22Rv1 (cell line): ENCODE data around the gene GOLGA7B.

ENCODE experiments used
- CTCF ChIP-seq: fragments of 450-650 bp; IDR thresholded peaks from 2 replicates; pipeline ENCODE4 v1.5.1; 2017; ENCODE audit warnings: mild to moderate bottlenecking
- ZFX ChIP-seq: fragments of 450-650 bp; IDR thresholded peaks from 2 replicates; pipeline ENCODE4 v1.6.1; 2017; ENCODE audit warnings: antibody characterized with exemption, borderline replicate concordance

GRCh38 chr10:97892939-97893338 lies 43.3 kb downstream of the GOLGA7B start:
- TF ChIP-seq CTCF: no peak
- TF ChIP-seq ZFX: no peak
